ENCODE data around the gene KLK11.

The KLK11 gene

DNA sequence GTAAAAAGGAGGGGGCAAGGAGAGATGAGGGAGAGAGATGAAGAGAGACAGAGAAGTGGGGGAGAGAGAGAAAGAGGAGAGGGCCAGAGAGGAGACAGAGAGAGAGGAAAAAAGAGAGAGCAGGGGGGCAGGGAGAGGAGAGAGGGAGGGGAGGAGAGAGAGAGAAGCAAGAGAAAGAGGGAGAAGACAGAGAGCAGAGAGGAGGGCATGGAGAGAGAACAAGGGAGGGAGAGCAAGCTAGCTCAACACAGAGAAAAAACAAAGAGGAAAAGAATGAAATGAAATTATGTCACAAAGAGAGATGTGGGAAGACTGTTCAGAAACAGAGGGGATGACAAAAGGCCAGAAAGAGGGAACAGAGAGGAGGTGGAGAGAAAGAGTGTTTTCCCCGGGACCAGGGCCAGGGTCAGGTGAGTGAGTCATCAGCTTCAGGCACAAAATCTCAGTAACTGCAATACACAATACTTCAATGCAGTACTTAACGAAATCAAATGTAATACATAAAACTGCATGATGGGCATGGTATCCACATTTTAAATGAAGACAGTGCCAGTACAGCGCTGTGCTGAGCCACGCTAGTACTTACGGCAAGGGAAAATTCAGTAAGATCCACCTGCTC, 47.5 kb downstream of the KLK11 start:
- TF ChIP-seq, protein P1, sequence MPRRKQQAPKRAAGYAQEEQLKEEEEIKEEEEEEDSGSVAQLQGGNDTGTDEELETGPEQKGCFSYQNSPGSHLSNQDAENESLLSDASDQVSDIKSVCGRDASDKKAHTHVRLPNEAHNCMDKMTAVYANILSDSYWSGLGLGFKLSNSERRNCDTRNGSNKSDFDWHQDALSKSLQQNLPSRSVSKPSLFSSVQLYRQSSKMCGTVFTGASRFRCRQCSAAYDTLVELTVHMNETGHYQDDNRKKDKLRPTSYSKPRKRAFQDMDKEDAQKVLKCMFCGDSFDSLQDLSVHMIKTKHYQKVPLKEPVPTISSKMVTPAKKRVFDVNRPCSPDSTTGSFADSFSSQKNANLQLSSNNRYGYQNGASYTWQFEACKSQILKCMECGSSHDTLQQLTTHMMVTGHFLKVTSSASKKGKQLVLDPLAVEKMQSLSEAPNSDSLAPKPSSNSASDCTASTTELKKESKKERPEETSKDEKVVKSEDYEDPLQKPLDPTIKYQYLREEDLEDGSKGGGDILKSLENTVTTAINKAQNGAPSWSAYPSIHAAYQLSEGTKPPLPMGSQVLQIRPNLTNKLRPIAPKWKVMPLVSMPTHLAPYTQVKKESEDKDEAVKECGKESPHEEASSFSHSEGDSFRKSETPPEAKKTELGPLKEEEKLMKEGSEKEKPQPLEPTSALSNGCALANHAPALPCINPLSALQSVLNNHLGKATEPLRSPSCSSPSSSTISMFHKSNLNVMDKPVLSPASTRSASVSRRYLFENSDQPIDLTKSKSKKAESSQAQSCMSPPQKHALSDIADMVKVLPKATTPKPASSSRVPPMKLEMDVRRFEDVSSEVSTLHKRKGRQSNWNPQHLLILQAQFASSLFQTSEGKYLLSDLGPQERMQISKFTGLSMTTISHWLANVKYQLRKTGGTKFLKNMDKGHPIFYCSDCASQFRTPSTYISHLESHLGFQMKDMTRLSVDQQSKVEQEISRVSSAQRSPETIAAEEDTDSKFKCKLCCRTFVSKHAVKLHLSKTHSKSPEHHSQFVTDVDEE (CRISPR knock-in tag; IDR thresholded peaks at IDR 0.05): no peak
- TF ChIP-seq SNAI2 (CRISPR knock-in tag; IDR thresholded peaks at IDR 0.05) (no peak), PPARA (CRISPR knock-in tag; IDR thresholded peaks at IDR 0.05; ENCODE audit: borderline replicate concordance) (no peak), OSR1 (CRISPR knock-in tag; IDR thresholded peaks at IDR 0.05) (no peak), ZNF70 (CRISPR knock-in tag; IDR thresholded peaks at IDR 0.05) (no peak), ZNF8 (CRISPR knock-in tag; IDR thresholded peaks at IDR 0.05) (no peak)
- TF ChIP-seq, protein P2, sequence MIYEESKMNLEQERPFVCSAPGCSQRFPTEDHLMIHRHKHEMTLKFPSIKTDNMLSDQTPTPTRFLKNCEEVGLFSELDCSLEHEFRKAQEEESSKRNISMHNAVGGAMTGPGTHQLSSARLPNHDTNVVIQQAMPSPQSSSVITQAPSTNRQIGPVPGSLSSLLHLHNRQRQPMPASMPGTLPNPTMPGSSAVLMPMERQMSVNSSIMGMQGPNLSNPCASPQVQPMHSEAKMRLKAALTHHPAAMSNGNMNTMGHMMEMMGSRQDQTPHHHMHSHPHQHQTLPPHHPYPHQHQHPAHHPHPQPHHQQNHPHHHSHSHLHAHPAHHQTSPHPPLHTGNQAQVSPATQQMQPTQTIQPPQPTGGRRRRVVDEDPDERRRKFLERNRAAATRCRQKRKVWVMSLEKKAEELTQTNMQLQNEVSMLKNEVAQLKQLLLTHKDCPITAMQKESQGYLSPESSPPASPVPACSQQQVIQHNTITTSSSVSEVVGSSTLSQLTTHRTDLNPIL (CRISPR knock-in tag; IDR thresholded peaks at IDR 0.05; ENCODE audit: low read depth): no peak
- TF ChIP-seq, protein P3, sequence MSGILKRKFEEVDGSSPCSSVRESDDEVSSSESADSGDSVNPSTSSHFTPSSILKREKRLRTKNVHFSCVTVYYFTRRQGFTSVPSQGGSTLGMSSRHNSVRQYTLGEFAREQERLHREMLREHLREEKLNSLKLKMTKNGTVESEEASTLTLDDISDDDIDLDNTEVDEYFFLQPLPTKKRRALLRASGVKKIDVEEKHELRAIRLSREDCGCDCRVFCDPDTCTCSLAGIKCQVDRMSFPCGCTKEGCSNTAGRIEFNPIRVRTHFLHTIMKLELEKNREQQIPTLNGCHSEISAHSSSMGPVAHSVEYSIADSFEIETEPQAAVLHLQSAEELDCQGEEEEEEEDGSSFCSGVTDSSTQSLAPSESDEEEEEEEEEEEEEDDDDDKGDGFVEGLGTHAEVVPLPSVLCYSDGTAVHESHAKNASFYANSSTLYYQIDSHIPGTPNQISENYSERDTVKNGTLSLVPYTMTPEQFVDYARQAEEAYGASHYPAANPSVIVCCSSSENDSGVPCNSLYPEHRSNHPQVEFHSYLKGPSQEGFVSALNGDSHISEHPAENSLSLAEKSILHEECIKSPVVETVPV (CRISPR knock-in tag; IDR thresholded peaks at IDR 0.05): no peak
- no peak for ATAC-seq

DNA sequence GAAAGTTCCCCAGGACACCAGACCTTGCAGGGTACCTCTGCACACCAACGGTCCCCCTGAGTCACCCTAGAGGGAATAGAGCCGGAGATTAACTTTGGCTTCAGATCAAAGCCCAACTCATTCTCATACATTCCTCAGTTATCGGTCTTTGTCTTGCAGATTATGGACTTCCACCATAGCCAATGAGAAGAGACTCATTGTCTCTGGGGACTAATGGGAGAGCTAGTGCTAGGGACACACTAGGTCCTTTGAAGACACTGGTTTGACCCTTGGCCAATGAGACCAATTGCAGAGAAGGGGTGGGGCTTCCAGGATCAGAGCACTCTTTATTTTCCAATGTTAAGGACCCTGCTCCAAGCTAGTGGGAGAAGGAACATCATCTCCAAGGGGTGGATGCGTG, 48.8 kb downstream of the KLK11 start:
- ATAC-seq: no peak
- TF ChIP-seq ZNF565 (CRISPR knock-in tag; conservative IDR thresholded peaks at IDR 0.05; ENCODE audit: low read depth): no peak
- TF ChIP-seq, protein P1 (CRISPR knock-in tag; IDR thresholded peaks at IDR 0.05): no peak
- no peak for TF ChIP-seq SNAI2 (CRISPR knock-in tag; IDR thresholded peaks at IDR 0.05)
- no peak for TF ChIP-seq ZNF8 (CRISPR knock-in tag; IDR thresholded peaks at IDR 0.05)
- TF ChIP-seq ESRRG (CRISPR knock-in tag; IDR thresholded peaks at IDR 0.05): no peak
- TF ChIP-seq GLIS3 (CRISPR knock-in tag; IDR thresholded peaks at IDR 0.05): no peak
- TF ChIP-seq, protein P3 (CRISPR knock-in tag; IDR thresholded peaks at IDR 0.05): no peak
- no peak for TF ChIP-seq ZFP3 (CRISPR knock-in tag; IDR thresholded peaks at IDR 0.05)
- TF ChIP-seq ZC3H10 (CRISPR knock-in tag; IDR thresholded peaks at IDR 0.05): no peak
- TF ChIP-seq PPARA (CRISPR knock-in tag; IDR thresholded peaks at IDR 0.05; ENCODE audit: borderline replicate concordance): no peak
- TF ChIP-seq, protein P4, sequence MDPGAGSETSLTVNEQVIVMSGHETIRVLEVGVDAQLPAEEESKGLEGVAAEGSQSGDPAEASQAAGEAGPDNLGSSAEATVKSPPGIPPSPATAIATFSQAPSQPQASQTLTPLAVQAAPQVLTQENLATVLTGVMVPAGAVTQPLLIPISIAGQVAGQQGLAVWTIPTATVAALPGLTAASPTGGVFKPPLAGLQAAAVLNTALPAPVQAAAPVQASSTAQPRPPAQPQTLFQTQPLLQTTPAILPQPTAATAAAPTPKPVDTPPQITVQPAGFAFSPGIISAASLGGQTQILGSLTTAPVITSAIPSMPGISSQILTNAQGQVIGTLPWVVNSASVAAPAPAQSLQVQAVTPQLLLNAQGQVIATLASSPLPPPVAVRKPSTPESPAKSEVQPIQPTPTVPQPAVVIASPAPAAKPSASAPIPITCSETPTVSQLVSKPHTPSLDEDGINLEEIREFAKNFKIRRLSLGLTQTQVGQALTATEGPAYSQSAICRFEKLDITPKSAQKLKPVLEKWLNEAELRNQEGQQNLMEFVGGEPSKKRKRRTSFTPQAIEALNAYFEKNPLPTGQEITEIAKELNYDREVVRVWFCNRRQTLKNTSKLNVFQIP (CRISPR knock-in tag; IDR thresholded peaks at IDR 0.05; ENCODE audit: borderline replicate concordance, low read depth): no peak
- no peak for TF ChIP-seq ZNF70 (CRISPR knock-in tag; IDR thresholded peaks at IDR 0.05)
- no peak for TF ChIP-seq TCF4 (CRISPR knock-in tag; IDR thresholded peaks at IDR 0.05; ENCODE audit: borderline replicate concordance)
- TF ChIP-seq ISL1 (CRISPR knock-in tag; IDR thresholded peaks at IDR 0.05): no peak
- no peak for TF ChIP-seq TOX (CRISPR knock-in tag; IDR thresholded peaks at IDR 0.05; ENCODE audit: borderline replicate concordance)
- no peak for TF ChIP-seq ARNTL (CRISPR knock-in tag; IDR thresholded peaks at IDR 0.05; ENCODE audit: borderline replicate concordance, low read depth)
